Natural killer cell (primary cell): Measurements from ENCODE around the gene ABCC8. TPM values are rescaled to one million over a fixed set of nuclear protein-coding genes. Genes with fewer than 3 reads are reported as not detected.

Source experiments
- ATAC-seq, 3 donors: fragments of 150-1000 bp in 2 of 3; fragments of 200-7000 bp in 1 of 3; cut with Tn5 transposase; 1 replicate in 1 of 3; 2 replicates in 2 of 3; pipeline ENCODE4 v1.10.0; 2021; ENCODE audit warnings: mild to moderate bottlenecking in 2 of 3, moderate library complexity in 2 of 3
- DNase-seq, 2 donors: peaks; one replicate each; pipeline versions ENCODE4 v3.0.0 to v3.0.0-alpha.2; 2013 to 2021; ENCODE audit warnings: mixed read lengths in 1 of 2
- H3K27ac ChIP-seq: one replicate; pipeline ENCODE4 v1.5.1; 2013; ENCODE audit warnings: mild to moderate bottlenecking, low read length
- H3K27me3 ChIP-seq: one replicate; pipeline ENCODE4 v1.6.1; 2013; ENCODE audit warnings: low read length; ENCODE audit not compliant: control insufficient read depth, insufficient read depth
- H3K36me3 ChIP-seq: one replicate; pipeline ENCODE4 v1.6.1; 2013; ENCODE audit warnings: low read length; ENCODE audit not compliant: control insufficient read depth, insufficient read depth
- H3K4me1 ChIP-seq: one replicate; pipeline ENCODE4 v1.6.1; 2013; ENCODE audit warnings: low read length; ENCODE audit not compliant: control insufficient read depth, insufficient read depth
- H3K4me3 ChIP-seq: one replicate; pipeline ENCODE4 v1.5.1; 2013; ENCODE audit warnings: low read length
- H3K9me3 ChIP-seq: one replicate; pipeline ENCODE4 v1.6.1; 2013; ENCODE audit warnings: low read length; ENCODE audit not compliant: control insufficient read depth, insufficient read depth
- H3K27ac Mint-ChIP-seq, 2 donors: one replicate each; pipeline ENCODE4 v1.8.0; 2022; ENCODE audit warnings: mild to moderate bottlenecking in 2 of 2, mixed read lengths in 2 of 2, moderate library complexity in 1 of 2
- H3K27me3 Mint-ChIP-seq, 2 donors: one replicate each; pipeline ENCODE4 v1.8.0; 2022; ENCODE audit warnings: low read depth in 2 of 2, mixed read lengths in 2 of 2
- H3K36me3 Mint-ChIP-seq: one replicate; pipeline ENCODE4 v1.8.0; 2022; ENCODE audit warnings: mixed read lengths
- H3K4me1 Mint-ChIP-seq, 2 donors: one replicate each; pipeline ENCODE4 v1.8.0; 2022; ENCODE audit warnings: mixed read lengths in 2 of 2
- H3K4me3 Mint-ChIP-seq: one replicate; pipeline ENCODE4 v1.8.0; 2022; ENCODE audit warnings: mild to moderate bottlenecking, moderate library complexity, mixed read lengths
- H3K9me3 Mint-ChIP-seq, 2 donors: one replicate each; pipeline ENCODE4 v1.8.0; 2022; ENCODE audit warnings: mixed read lengths in 2 of 2
- WGBS: methylation state at CpG from one replicate; pipeline ENCODE4 v1.1.7; 2013; ENCODE audit warnings: missing lambda C conversion rate; ENCODE audit not compliant: insufficient coverage; 5-methylcytosine and 5-hydroxymethylcytosine counted together
- intact Hi-C: fragments of 100-400 bp; cut with micrococcal nuclease; formaldehyde crosslinking; loops from one replicate; pipeline ENCODE4 v1.14.2; 2022
- total RNA-seq, 4 donors: library from RNA; stranded (reverse); fragments of 120-200 nt in 1 of 4; gene quantifications; one replicate each; pipeline versions ENCODE4 v1.2.3 to v1.2.4, GENCODE V29; 2013 to 2022
- TF ChIP-seq, protein P1 (sequence below): fragments of 200-600 bp; IDR thresholded peaks from one replicate; pipeline ENCODE4 v1.8.0; 2022; ENCODE audit warnings: antibody characterized with exemption

The ABCC8 gene
- total RNA-seq, 3 donors from 2014 or later (not counting 1 experiment from before 2014, with no cell fraction given), result not detected

DNA sequence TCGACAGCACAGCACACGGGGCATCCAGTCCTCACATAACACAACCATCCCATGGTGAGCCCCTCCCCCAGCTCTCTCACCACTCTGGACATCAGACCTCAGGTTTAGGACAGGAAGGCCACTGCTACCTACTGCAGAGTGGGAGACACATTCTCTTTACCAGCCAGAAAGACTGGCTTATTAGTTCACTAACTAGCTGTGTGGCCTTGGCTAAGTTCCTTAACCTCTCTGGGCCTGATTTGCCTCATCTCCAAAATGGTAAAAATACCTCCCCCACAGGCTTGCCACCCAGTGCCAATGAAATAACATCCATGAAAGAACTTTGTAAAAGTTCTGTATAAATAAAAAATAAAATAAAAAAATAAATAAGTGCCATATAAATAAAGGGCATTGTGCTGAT, 35.5 kb upstream of the ABCC8 start:
- Histone ChIP-seq H3K36me3 (no peaks in the 10 kb centered on the region), H3K27me3 (no peaks in the 10 kb centered on the region), H3K27ac (no peak overlapping the region), H3K9me3 (no peaks in the 10 kb centered on the region), H3K4me3 (no peak overlapping the region), H3K4me1 (no peaks in the 10 kb centered on the region)
- ATAC-seq (no peak), DNase-seq (no peak)
- H3K4me3 Mint-ChIP-seq, result no peak overlapping the region
- no peak overlapping the region for H3K27ac Mint-ChIP-seq
- intact Hi-C loops, result no loop called here
- WGBS, result 12% methylated on average over 2 of the region's 2 CpGs
- peaks cover 12 to 15% of the 10 kb centered on the region in 2 donors for H3K27me3 Mint-ChIP-seq
- TF ChIP-seq, protein P1, sequence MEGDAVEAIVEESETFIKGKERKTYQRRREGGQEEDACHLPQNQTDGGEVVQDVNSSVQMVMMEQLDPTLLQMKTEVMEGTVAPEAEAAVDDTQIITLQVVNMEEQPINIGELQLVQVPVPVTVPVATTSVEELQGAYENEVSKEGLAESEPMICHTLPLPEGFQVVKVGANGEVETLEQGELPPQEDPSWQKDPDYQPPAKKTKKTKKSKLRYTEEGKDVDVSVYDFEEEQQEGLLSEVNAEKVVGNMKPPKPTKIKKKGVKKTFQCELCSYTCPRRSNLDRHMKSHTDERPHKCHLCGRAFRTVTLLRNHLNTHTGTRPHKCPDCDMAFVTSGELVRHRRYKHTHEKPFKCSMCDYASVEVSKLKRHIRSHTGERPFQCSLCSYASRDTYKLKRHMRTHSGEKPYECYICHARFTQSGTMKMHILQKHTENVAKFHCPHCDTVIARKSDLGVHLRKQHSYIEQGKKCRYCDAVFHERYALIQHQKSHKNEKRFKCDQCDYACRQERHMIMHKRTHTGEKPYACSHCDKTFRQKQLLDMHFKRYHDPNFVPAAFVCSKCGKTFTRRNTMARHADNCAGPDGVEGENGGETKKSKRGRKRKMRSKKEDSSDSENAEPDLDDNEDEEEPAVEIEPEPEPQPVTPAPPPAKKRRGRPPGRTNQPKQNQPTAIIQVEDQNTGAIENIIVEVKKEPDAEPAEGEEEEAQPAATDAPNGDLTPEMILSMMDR, result no peak
- H3K9me3 Mint-ChIP-seq, result no peaks in the 10 kb centered on the region
- no peaks in the 10 kb centered on the region for H3K4me1 Mint-ChIP-seq
- no peaks in the 10 kb centered on the region for H3K36me3 Mint-ChIP-seq

DNA sequence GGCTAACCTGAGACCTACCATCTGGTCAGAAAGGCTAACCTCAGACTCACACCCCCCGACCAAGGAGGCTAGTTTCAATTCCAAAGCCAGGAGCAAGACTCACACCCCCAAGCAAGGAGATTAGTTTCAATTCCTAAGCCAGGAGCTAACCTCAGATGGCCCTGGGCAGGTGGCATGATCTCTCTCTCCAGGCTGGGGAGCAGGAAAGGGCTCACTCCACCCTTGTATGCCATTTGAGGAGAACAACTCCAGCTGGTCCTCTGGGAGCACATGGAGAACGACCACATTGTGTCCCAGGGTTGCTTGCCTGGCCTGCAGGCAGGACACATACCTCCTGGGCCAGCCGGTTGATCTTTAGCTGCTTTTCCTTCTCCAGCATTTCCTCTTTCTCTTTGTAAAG, 34.9 kb upstream of the ABCC8 start:
- no peak for DNase-seq
- no peaks in the 10 kb centered on the region for H3K36me3 ChIP-seq
- H3K27me3 ChIP-seq, result no peaks in the 10 kb centered on the region
- H3K27ac Mint-ChIP-seq, result no peak overlapping the region
- intact Hi-C loops, result no loop called here
- H3K36me3 Mint-ChIP-seq, result no peaks in the 10 kb centered on the region
- 39% methylated on average over 3 of the region's 3 CpGs for WGBS
- TF ChIP-seq, protein P1, result no peak
- no peak for ATAC-seq
- no peak overlapping the region for H3K4me3 Mint-ChIP-seq
- no peaks in the 10 kb centered on the region for H3K4me1 ChIP-seq
- no peaks in the 10 kb centered on the region for H3K9me3 ChIP-seq
- H3K4me3 ChIP-seq, result no peak overlapping the region
- H3K27ac ChIP-seq, result no peak overlapping the region
- no peaks in the 10 kb centered on the region for H3K4me1 Mint-ChIP-seq
- H3K9me3 Mint-ChIP-seq, result no peaks in the 10 kb centered on the region
- H3K27me3 Mint-ChIP-seq, result peaks cover 12 to 15% of the 10 kb centered on the region in 2 donors

DNA sequence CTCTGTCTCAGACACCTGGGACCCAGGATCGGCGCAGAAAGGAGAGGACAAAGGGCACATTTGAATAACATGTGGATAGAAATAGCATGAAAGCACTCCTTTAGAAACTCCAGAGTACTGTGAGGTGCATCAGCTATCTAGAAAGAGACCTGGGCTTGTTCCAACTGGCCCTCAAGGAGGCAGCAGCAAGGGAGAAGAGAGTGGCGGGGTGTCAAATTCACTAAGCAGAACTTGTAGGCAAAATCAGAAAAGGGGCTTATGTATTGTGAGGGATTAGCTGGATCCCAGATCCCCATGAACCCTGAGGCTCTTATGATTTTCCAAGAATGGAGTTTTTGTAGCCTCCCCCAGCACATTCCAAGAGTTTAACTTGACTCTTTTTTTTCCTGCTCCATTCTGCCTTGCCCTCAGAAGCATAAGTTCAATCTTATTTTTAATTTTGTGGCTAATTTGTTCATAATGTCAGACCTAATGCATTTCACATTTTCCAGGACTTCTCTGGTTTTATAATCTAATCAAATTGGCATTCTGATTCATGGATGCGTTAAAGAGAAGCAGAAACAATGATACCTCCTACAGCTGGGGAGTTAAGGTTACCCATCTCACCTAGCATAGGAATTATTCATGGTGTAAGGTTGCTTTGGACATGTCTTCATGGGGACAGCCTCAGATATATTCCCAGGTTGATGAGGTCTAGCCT, 34.0 kb upstream of the ABCC8 start:
- Mint-ChIP-seq H3K9me3 (no peaks in the 10 kb centered on the region), H3K27me3 (peaks cover 12 to 15% of the 10 kb centered on the region in 2 donors), H3K27ac (no peak overlapping the region), H3K36me3 (no peaks in the 10 kb centered on the region), H3K4me3 (no peak overlapping the region), H3K4me1 (no peaks in the 10 kb centered on the region)
- ATAC-seq (no peak), DNase-seq (no peak)
- 85% methylated on average over 3 of the region's 4 CpGs for WGBS
- intact Hi-C loops, result no loop called here
- no peaks in the 10 kb centered on the region for H3K27me3 ChIP-seq
- no peaks in the 10 kb centered on the region for H3K9me3 ChIP-seq
- H3K36me3 ChIP-seq, result no peaks in the 10 kb centered on the region
- no peaks in the 10 kb centered on the region for H3K4me1 ChIP-seq
- no peak overlapping the region for H3K27ac ChIP-seq
- TF ChIP-seq, protein P1, result no peak
- H3K4me3 ChIP-seq, result no peak overlapping the region

DNA sequence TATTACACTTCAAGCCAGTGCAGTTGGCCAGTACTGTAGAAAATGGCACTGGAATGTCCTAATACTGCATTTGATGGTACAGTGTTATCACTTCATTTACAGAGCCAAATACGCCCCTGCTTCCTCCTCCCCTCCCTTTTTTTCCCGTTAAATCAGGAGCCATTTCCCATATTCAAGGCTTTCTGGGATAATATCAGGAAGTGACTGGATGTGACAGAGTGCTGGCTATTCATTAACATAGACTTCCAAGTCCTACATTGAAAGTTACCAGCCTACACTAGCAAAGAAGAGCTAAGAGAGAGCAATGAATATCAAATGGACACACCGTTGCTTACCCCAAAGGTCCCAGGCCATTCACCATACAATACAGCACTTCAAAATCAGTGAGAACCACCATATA, 32.1 kb upstream of the ABCC8 start:
- Mint-ChIP-seq H3K4me1 (no peaks in the 10 kb centered on the region), H3K27me3 (peaks cover 12 to 14% of the 10 kb centered on the region in 2 donors), H3K36me3 (no peaks in the 10 kb centered on the region), H3K4me3 (no peak overlapping the region), H3K9me3 (no peaks in the 10 kb centered on the region), H3K27ac (no peak overlapping the region)
- Histone ChIP-seq H3K27ac (no peak overlapping the region), H3K4me1 (no peaks in the 10 kb centered on the region), H3K9me3 (no peaks in the 10 kb centered on the region), H3K27me3 (no peaks in the 10 kb centered on the region), H3K4me3 (no peak overlapping the region), H3K36me3 (no peaks in the 10 kb centered on the region)
- WGBS, result 56% methylated on average over 3 of the region's 3 CpGs
- intact Hi-C loops, result loop anchor here (10.0 kb wide), 1 partner anchor 564 kb away; no protein-coding TSS in a partner anchor
- TF ChIP-seq, protein P1, result no peak
- no peak for DNase-seq
- ATAC-seq, result no peak
